NT2/D1 (cell line): ENCODE data around the gene RELN.

Experiments
- SUZ12 ChIP-seq: IDR thresholded peaks from 2 replicates; pipeline ENCODE4 v1.6.1; 2011; ENCODE audit not compliant: insufficient read length, insufficient read depth; ENCODE audit errors: extremely low read depth
- YY1 ChIP-seq: IDR thresholded peaks from 2 replicates; pipeline ENCODE4 v1.6.1; 2011; ENCODE audit not compliant: insufficient read length, insufficient read depth
- ZNF274 ChIP-seq: IDR thresholded peaks from 2 replicates; pipeline ENCODE4 v1.6.1; 2011; ENCODE audit warnings: mild to moderate bottlenecking, low read depth, low read length

DNA sequence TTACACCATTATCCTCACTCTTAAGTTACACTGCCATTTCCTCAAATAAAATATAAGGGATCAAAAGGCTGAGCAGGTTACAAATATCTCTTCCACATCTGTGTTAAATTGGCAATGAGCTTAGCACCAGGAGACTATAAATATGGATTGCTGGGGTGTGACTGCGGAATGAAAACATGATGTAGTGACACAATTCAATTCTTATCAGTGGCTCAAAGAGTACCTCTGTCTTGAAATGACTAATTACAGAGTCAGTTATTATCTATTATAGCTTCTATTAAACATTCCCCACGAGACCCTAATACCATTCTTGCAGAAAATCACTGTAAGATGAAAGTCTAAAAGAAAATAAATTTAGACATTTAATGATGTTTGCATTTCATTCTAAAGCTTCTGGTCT is 67.1 kb downstream of the RELN start:
- no peak for TF ChIP-seq ZNF274
- no peak for TF ChIP-seq YY1
- no peak for TF ChIP-seq SUZ12
